A549 (cell line): ENCODE measurements around the gene ANKS1B.

Experiments
- CTCF ChIP-seq: fragments of >200 bp; sonication (Bioruptor Twin); formaldehyde crosslinking; IDR thresholded peaks from 3 replicates; pipeline ENCODE4 v1.5.1; 2016
- ELK1 ChIP-seq: fragments of 150-350 bp; IDR thresholded peaks from 2 replicates; pipeline ENCODE4 v1.6.1; 2014; ENCODE audit warnings: low read depth, mild to moderate bottlenecking, low read length
- POLR2A ChIP-seq: IDR thresholded peaks from 2 replicates; pipeline ENCODE4 v1.6.1; 2012; ENCODE audit warnings: mild to moderate bottlenecking, low read length
- RAD21 ChIP-seq, 2 experiments: fragments of >200 bp in 1 of 2; sonication (Bioruptor Twin) in 1 of 2; formaldehyde crosslinking in 1 of 2; IDR thresholded peaks in 1 of 2; conservative IDR thresholded peaks in 1 of 2; 2 replicates in 1 of 2; 3 replicates in 1 of 2; pipeline ENCODE4 v1.6.1; 2012 to 2018; ENCODE audit warnings: inconsistent platforms in 1 of 2

GRCh38 chr12:99137124-99137855 lies 847.4 kb downstream of the ANKS1B start:
- TF ChIP-seq ELK1 (no peak), RAD21 (conservative IDR thresholded peaks at IDR 0.05 in 1 of 2, IDR thresholded peaks at IDR 0.05 in 1 of 2) (no peak), CTCF (no peak), POLR2A (no peak)
